NCI-H1048 (cell line): ENCODE data around the gene LRRFIP2.
"Not testable (repeated sequence)": the region's sequence is repeated elsewhere in the genome, so short reads cannot be mapped to it uniquely, and the experiment has no call there.

ENCODE experiments used
- DNase-seq: peaks from one replicate; lab custom pipeline; 2025; lab: John Stamatoyannopoulos, UW

Gene LRRFIP2

GRCh38 chr3:37174532-37175126, at the start of gene LRRFIP2:
LRRFIP2 (minus strand) TSS chr3:37174582; CDS start chr3:37148983, 25,599 bp downstream.
- no peak for DNase-seq

- DNase-seq: no peak
Measured at GRCh38 chr3:37223576-37223975, 49.2 kb upstream of the LRRFIP2 start.

GRCh38 chr3:37223141-37223558, 48.8 kb upstream of the LRRFIP2 start:
- no peak for DNase-seq

- not testable (repeated sequence) for DNase-seq
Measured at GRCh38 chr3:37222542-37222941, 48.2 kb upstream of the LRRFIP2 start.

- no peak for DNase-seq
Measured at GRCh38 chr3:37221407-37221806, 47.0 kb upstream of the LRRFIP2 start.

GRCh38 chr3:37219266-37219665, 44.9 kb upstream of the LRRFIP2 start:
- no peak for DNase-seq

GRCh38 chr3:37218206-37218605, 43.8 kb upstream of the LRRFIP2 start:
- no peak for DNase-seq

- no peak for DNase-seq
Measured at GRCh38 chr3:37217098-37217849, 42.9 kb upstream of the LRRFIP2 start.

GRCh38 chr3:37216597-37217097, 42.3 kb upstream of the LRRFIP2 start:
- DNase-seq: no peak

- no peak for DNase-seq
Measured at GRCh38 chr3:37214076-37214475, 39.7 kb upstream of the LRRFIP2 start.

- DNase-seq: no peak
Measured at GRCh38 chr3:37210230-37210629, 35.8 kb upstream of the LRRFIP2 start.

GRCh38 chr3:37208576-37208975, 34.2 kb upstream of the LRRFIP2 start:
- not testable (repeated sequence) for DNase-seq

GRCh38 chr3:37208008-37208407, 33.6 kb upstream of the LRRFIP2 start:
- not testable (repeated sequence) for DNase-seq

- not testable (repeated sequence) for DNase-seq
Measured at GRCh38 chr3:37206041-37206440, 31.7 kb upstream of the LRRFIP2 start.

GRCh38 chr3:37204314-37204713, 29.9 kb upstream of the LRRFIP2 start:
- DNase-seq: no peak

- DNase-seq: no peak
Measured at GRCh38 chr3:37202035-37202434, 27.7 kb upstream of the LRRFIP2 start.

- no peak for DNase-seq
Measured at GRCh38 chr3:37200141-37200540, 25.8 kb upstream of the LRRFIP2 start.

GRCh38 chr3:37198996-37199395, 24.6 kb upstream of the LRRFIP2 start:
- DNase-seq: no peak

GRCh38 chr3:37198547-37198946, 24.2 kb upstream of the LRRFIP2 start:
- no peak for DNase-seq

GRCh38 chr3:37197810-37198371, 23.5 kb upstream of the LRRFIP2 start:
- no peak for DNase-seq

- DNase-seq: no peak
Measured at GRCh38 chr3:37194533-37194932, 20.2 kb upstream of the LRRFIP2 start.

GRCh38 chr3:37190667-37191066, 16.3 kb upstream of the LRRFIP2 start:
- no peak for DNase-seq

GRCh38 chr3:37189109-37189508, 14.7 kb upstream of the LRRFIP2 start:
- DNase-seq: no peak
